GM23248 (cell line): Measurements from ENCODE around the gene UBC. TPM values are rescaled to one million over a fixed set of nuclear protein-coding genes. Genes with fewer than 3 reads are reported as not detected.

ENCODE experiments used
- DNase-seq: peaks from one replicate; pipeline ENCODE4 v3.0.0-alpha.2; 2015
- H2AFZ ChIP-seq: fragments of 200-600 bp; sonication (generic); 2 replicates; pipeline ENCODE4 v1.6.1; 2016; ENCODE audit warnings: antibody characterized with exemption
- H3F3A ChIP-seq: fragments of 200-600 bp; sonication (generic); 2 replicates; pipeline ENCODE4 v1.6.1; 2016; ENCODE audit warnings: mild to moderate bottlenecking, antibody characterized with exemption, mixed run types; ENCODE audit not compliant: insufficient read depth
- H3K27ac ChIP-seq: fragments of 200-600 bp; sonication (generic); 2 replicates; pipeline ENCODE4 v1.5.1; 2016; ENCODE audit warnings: mild to moderate bottlenecking
- H3K27me3 ChIP-seq: fragments of 200-600 bp; sonication (generic); replicated peaks from 2 replicates; pipeline ENCODE4 v1.6.1; 2016; ENCODE audit warnings: mild to moderate bottlenecking; ENCODE audit not compliant: insufficient read depth
- H3K36me3 ChIP-seq: fragments of 200-600 bp; sonication (generic); 2 replicates; pipeline ENCODE4 v1.6.1; 2016; ENCODE audit warnings: low read depth, mild to moderate bottlenecking
- H3K4me1 ChIP-seq: fragments of 200-600 bp; sonication (generic); 2 replicates; pipeline ENCODE4 v1.6.1; 2016; ENCODE audit warnings: mild to moderate bottlenecking; ENCODE audit not compliant: insufficient read depth
- H3K4me2 ChIP-seq: fragments of 200-600 bp; sonication (generic); one replicate; pipeline ENCODE4 v1.6.1; 2016; ENCODE audit warnings: mild to moderate bottlenecking; ENCODE audit not compliant: unreplicated experiment
- H3K4me3 ChIP-seq: fragments of 200-600 bp; sonication (generic); 2 replicates; pipeline ENCODE4 v1.5.1; 2016; ENCODE audit warnings: mild to moderate bottlenecking
- H3K79me2 ChIP-seq: fragments of 200-600 bp; sonication (generic); 2 replicates; pipeline ENCODE4 v1.6.1; 2016; ENCODE audit warnings: mild to moderate bottlenecking; ENCODE audit not compliant: insufficient read depth
- H3K9ac ChIP-seq: fragments of 200-600 bp; sonication (generic); 2 replicates; pipeline ENCODE4 v1.6.1; 2016; ENCODE audit warnings: mild to moderate bottlenecking
- H3K9me2 ChIP-seq: fragments of 200-600 bp; sonication (generic); 2 replicates; pipeline ENCODE4 v1.6.1; 2016; ENCODE audit warnings: mixed run types, mild to moderate bottlenecking, moderate library complexity; ENCODE audit not compliant: insufficient read depth
- H3K9me3 ChIP-seq: fragments of 200-600 bp; sonication (generic); one replicate; pipeline ENCODE4 v1.6.1; 2017; ENCODE audit warnings: low read depth
- H4K20me1 ChIP-seq: fragments of 200-600 bp; sonication (generic); 2 replicates; pipeline ENCODE4 v1.6.0; 2016; ENCODE audit not compliant: insufficient read depth
- EZH2 ChIP-seq: fragments of 200-600 bp; sonication (generic); IDR thresholded peaks from 2 replicates; pipeline ENCODE4 v1.6.1; 2018; ENCODE audit warnings: antibody characterized with exemption, mild to moderate bottlenecking; ENCODE audit not compliant: insufficient read depth, poor library complexity, severe bottlenecking
- EZH2phosphoT487 ChIP-seq: fragments of 200-600 bp; sonication (generic); IDR thresholded peaks from 2 replicates; pipeline ENCODE4 v1.6.1; 2018; ENCODE audit warnings: antibody characterized with exemption, moderate library complexity, mild to moderate bottlenecking, low read depth; ENCODE audit not compliant: insufficient read depth
- WGBS, 2 experiments: methylation state at CpG; one replicate each; pipeline ENCODE4 v1.1.6; 2015 to 2017; ENCODE audit warnings: low lambda C conversion rate in 2 of 2, low coverage in 1 of 2; ENCODE audit errors: missing lambda C conversion rate in 2 of 2; 5-methylcytosine and 5-hydroxymethylcytosine counted together
- in situ Hi-C: fragments of 300-500 bp; cut with MboI; formaldehyde crosslinking; loops from 2 replicates; pipeline ENCODE4 v1.15.0; 2020
- polyA plus RNA-seq: library from polyadenylated mRNA; unstranded; fragments of >200 nt; fragmentation: Nextera tagmentation; extraction: Ambion mirVana; gene quantifications from 2 replicates; pipeline ENCODE4 v1.2.1, GENCODE V29; 2016
- total RNA-seq: library from RNA; depleted of rRNA; stranded (reverse); fragments of >200 nt; shearing (Covaris generic); gene quantifications from 2 replicates; pipeline ENCODE4 v1.2.3, GENCODE V29; 2014

The UBC gene
- total and polyA plus RNA-seq, 2 experiments from 2014 or later: 1,490 to 1,496 TPM

DNA sequence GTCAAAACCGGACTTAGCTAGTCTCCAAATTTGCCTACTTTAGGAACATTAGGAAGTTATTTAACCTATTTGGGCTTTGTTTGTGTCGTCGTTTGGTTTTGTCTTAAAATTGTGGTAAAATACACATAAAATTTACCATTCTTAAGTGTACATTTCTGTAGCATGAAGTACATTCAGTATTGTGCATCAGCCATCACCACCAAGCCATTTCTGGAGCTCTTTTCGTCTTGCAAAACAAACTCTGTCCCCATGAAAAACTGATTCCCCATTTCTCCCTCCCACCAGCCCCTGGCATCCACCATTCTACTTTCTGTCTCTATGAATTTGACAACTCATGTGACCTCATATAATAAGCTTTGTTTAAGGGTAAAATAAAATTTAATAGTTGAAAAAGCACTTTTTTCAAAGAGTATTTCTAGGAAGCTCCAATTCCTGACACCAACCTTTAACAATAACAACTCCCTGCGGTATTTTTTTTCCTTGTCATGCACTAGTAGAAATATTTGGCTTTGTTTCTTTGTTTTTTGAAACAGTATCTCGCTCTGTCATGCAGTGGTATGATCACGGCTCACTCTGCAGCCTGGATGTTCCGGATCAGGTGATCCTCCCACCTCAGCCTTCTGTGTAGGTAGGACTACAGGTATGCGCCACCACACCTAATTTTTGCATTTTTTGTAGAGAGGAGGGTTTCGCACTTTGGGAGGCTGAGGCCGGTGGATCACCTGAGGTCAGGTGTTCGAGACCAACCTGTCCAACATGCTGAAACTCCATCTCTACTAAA, 3.6 kb upstream of the UBC start:
- peak overlapping the region; percentile 67 for H3K4me3 ChIP-seq
- H3K36me3 ChIP-seq: peaks cover 5% of the 10 kb centered on the region; the same call in 1 of the 2 replicates
- peak overlapping the region; percentile 92 for H3K4me2 ChIP-seq
- WGBS, 2 experiments: 34 to 35% methylated on average over 12 of the region's 12 CpGs
- peaks cover 4% of the 10 kb centered on the region; the same call in 1 of the 2 replicates for H4K20me1 ChIP-seq
- no peaks in the 10 kb centered on the region for H3K9me2 ChIP-seq
- peak overlapping the region; percentile 100 for H3K9ac ChIP-seq
- in situ Hi-C loops: no loop called here
- H3K4me1 ChIP-seq: peaks cover 45% of the 10 kb centered on the region
- TF ChIP-seq EZH2phosphoT487: no peak
- no peak for TF ChIP-seq EZH2
- H3K27me3 ChIP-seq: no peaks in the 10 kb centered on the region
- H3K9me3 ChIP-seq: no peaks in the 10 kb centered on the region
- peaks cover 29% of the 10 kb centered on the region for H3K79me2 ChIP-seq
- H3F3A ChIP-seq: peaks cover 63% of the 10 kb centered on the region
- peak overlapping the region; percentile 66 for H2AFZ ChIP-seq
- peak overlapping the region; percentile 100 for H3K27ac ChIP-seq
- DNase-seq: peak; percentile 56

GRCh38 chr12:124917135-124917840, 2.8 kb upstream of the UBC start:
- Histone ChIP-seq H3K9me2 (no peaks in the 10 kb centered on the region), H3K9ac (peak overlapping the region; percentile 100), H3F3A (peaks cover 66% of the 10 kb centered on the region), H3K79me2 (peaks cover 37% of the 10 kb centered on the region), H3K27me3 (no peaks in the 10 kb centered on the region), H3K36me3 (peaks cover 5% of the 10 kb centered on the region; the same call in 1 of the 2 replicates), H3K9me3 (no peaks in the 10 kb centered on the region), H4K20me1 (peaks cover 7% of the 10 kb centered on the region; the same call in 1 of the 2 replicates), H3K27ac (peak overlapping the region; percentile 100), H3K4me3 (peak overlapping the region; percentile 99), H3K4me2 (peak overlapping the region; percentile 92), H3K4me1 (peaks cover 45% of the 10 kb centered on the region), H2AFZ (peak overlapping the region; percentile 66)
- TF ChIP-seq EZH2: no peak
- no peak for TF ChIP-seq EZH2phosphoT487
- in situ Hi-C loops: no loop called here
- WGBS, 2 experiments: 1% methylated on average over 18 to 19 of the region's 19 CpGs
- DNase-seq: peak; percentile 100

GRCh38 chr12:124916374-124917134, 2.1 kb upstream of the UBC start:
- no peak for TF ChIP-seq EZH2phosphoT487
- TF ChIP-seq EZH2: no peak
- peak; percentile 99 for DNase-seq
- Histone ChIP-seq H4K20me1 (peaks cover 8% of the 10 kb centered on the region), H3K4me2 (peak overlapping the region; percentile 91), H3K9ac (peak overlapping the region; percentile 100), H2AFZ (no peak overlapping the region), H3K4me1 (peaks cover 46% of the 10 kb centered on the region), H3K9me3 (no peaks in the 10 kb centered on the region), H3F3A (peaks cover 67% of the 10 kb centered on the region), H3K36me3 (peaks cover 7% of the 10 kb centered on the region), H3K9me2 (no peaks in the 10 kb centered on the region), H3K27me3 (no peaks in the 10 kb centered on the region), H3K4me3 (peak overlapping the region; percentile 99), H3K27ac (peak overlapping the region; percentile 100), H3K79me2 (peaks cover 40% of the 10 kb centered on the region)
- in situ Hi-C loops: no loop called here
- 1% methylated on average over 5 of the region's 5 CpGs for WGBS, 2 experiments
